K562 (cell line): Measurements from ENCODE around the gene PIK3C2G. TPM values are rescaled to one million over a fixed set of nuclear protein-coding genes. Genes with fewer than 3 reads are reported as not detected.

ENCODE experiments used
- ATAC-seq: fragments of 200-7000 bp; cut with Tn5 transposase; 3 replicates; pipeline ENCODE4 v1.9.1; 2020; ENCODE audit warnings: moderate library complexity
- BruUV-seq: library from RNA; stranded (reverse); fragments of 400-500 nt; replicated peaks from 2 replicates; lab custom pipeline; 2021; lab: Mats Ljungman, UMichigan
- CTCF ChIA-PET: fragments of 300-600 bp; formaldehyde crosslinking; extraction: SDS; loops from one replicate; lab custom pipeline; 2021; ENCODE audit warnings: low intra/inter-chr PET ratio; lab: Yijun Ruan, JAX
- POLR2A ChIA-PET: fragments of 300-600, 350-650 bp; sonication (Branson Sonifier 250); formaldehyde crosslinking; extraction: SDS; loops from one replicate; lab custom pipeline; 2021; ENCODE audit warnings: antibody characterized with exemption, inconsistent platforms; lab: Yijun Ruan, JAX
- DNase-seq, 4 experiments: peaks; one replicate each; pipeline versions ENCODE4 v3.0.0 to v3.0.0-alpha.2; 2011 to 2018; ENCODE audit warnings: low spot score in 3 of 4, mixed read lengths in 3 of 4; ENCODE audit errors: extremely low read depth in 1 of 4
- FAIRE-seq: peaks from 2 replicates; lab custom pipeline; 2011; peaks lifted over from hg19 to GRCh38; lab: Jason Lieb, UNC
- H2AFZ ChIP-seq: 2 replicates; pipeline ENCODE4 v1.6.0; 2011; ENCODE audit warnings: low read depth, low read length, control low read depth, inconsistent platforms
- H3K27ac ChIP-seq: fragments of 200-600 bp; 3 replicates; pipeline ENCODE4 v1.8.0; 2011; ENCODE audit warnings: low read depth, mild to moderate bottlenecking, control low read depth, inconsistent platforms, low read length, moderate library complexity, mixed read lengths; ENCODE audit errors: extremely low read depth
- H3K27me3 ChIP-seq, 2 experiments: fragments of 300-600 bp in 1 of 2; 2 replicates in 1 of 2; 3 replicates in 1 of 2; pipeline versions ENCODE4 v1.6.0 to v1.8.0; 2011; ENCODE audit warnings: inconsistent platforms in 2 of 2, low read length in 2 of 2, mild to moderate bottlenecking in 1 of 2, mixed read lengths in 1 of 2, moderate library complexity in 1 of 2; ENCODE audit not compliant: control insufficient read depth in 2 of 2, insufficient read depth in 2 of 2
- H3K36me3 ChIP-seq: fragments of 300-600 bp; 3 replicates; pipeline ENCODE4 v1.8.0; 2011; ENCODE audit warnings: mild to moderate bottlenecking, low read length, inconsistent platforms; ENCODE audit not compliant: control insufficient read depth, insufficient read depth
- H3K4me1 ChIP-seq, 2 experiments: fragments of 200-600 bp in 1 of 2; replicated peaks in 1 of 2; 2 replicates in 1 of 2; 3 replicates in 1 of 2; pipeline versions ENCODE4 v1.5.1 to v1.8.0; 2011; ENCODE audit warnings: inconsistent platforms in 2 of 2, low read length in 2 of 2, mild to moderate bottlenecking in 1 of 2, mixed read lengths in 1 of 2, moderate library complexity in 1 of 2; ENCODE audit not compliant: control insufficient read depth in 2 of 2, insufficient read depth in 2 of 2
- H3K4me2 ChIP-seq: 2 replicates; pipeline ENCODE4 v1.6.1; 2011; ENCODE audit warnings: low read length, control low read depth, inconsistent platforms, mixed read lengths; ENCODE audit not compliant: insufficient read depth
- H3K4me3 ChIP-seq: fragments of 200-600 bp; sonication (generic), shearing (Covaris generic); 2 replicates; pipeline ENCODE4 v1.5.1; 2016; ENCODE audit warnings: control low read depth, inconsistent platforms
- H3K79me2 ChIP-seq: fragments of 200-600 bp; 3 replicates; pipeline ENCODE4 v1.8.0; 2011; ENCODE audit warnings: low read length, inconsistent platforms; ENCODE audit not compliant: control insufficient read depth, insufficient read depth
- H3K9ac ChIP-seq, 2 experiments: 2 replicates each; pipeline versions ENCODE4 v1.6.0 to v1.6.1; 2011; ENCODE audit warnings: low read depth in 2 of 2, low read length in 2 of 2, control low read depth in 1 of 2, inconsistent platforms in 1 of 2, mild to moderate bottlenecking in 1 of 2, mixed read lengths in 1 of 2; ENCODE audit not compliant: insufficient read depth in 1 of 2
- H3K9me1 ChIP-seq: one replicate; pipeline ENCODE4 v1.6.0; 2011; ENCODE audit warnings: inconsistent platforms, mild to moderate bottlenecking, low read length, moderate library complexity; ENCODE audit not compliant: control insufficient read depth, insufficient read depth
- H3K9me3 ChIP-seq: replicated peaks from 2 replicates; pipeline ENCODE4 v1.5.1; 2011; ENCODE audit warnings: low read depth, low read length, inconsistent platforms; ENCODE audit not compliant: control insufficient read depth, insufficient read depth
- H4K20me1 ChIP-seq: replicated peaks from 2 replicates; pipeline ENCODE4 v1.6.1; 2011; ENCODE audit warnings: low read length, inconsistent platforms, mixed read lengths; ENCODE audit not compliant: control insufficient read depth, insufficient read depth
- CBFB ChIP-seq: sonication (generic); formaldehyde crosslinking; IDR thresholded peaks from 2 replicates; pipeline ENCODE4 v1.4.0; 2020; ENCODE audit warnings: mild to moderate bottlenecking, missing genetic modification reagents
- DLX4 ChIP-seq: fragments of 250-450 bp; sonication (Bioruptor Pico); IDR thresholded peaks from 2 replicates; pipeline ENCODE4 v1.6.1; 2021; ENCODE audit warnings: mild to moderate bottlenecking
- EP300 ChIP-seq: IDR thresholded peaks from 2 replicates; pipeline ENCODE4 v1.6.1; 2012; ENCODE audit warnings: low read length, improper control_type of control experiment
- ID3 ChIP-seq, 2 experiments: fragments of 250-450 bp in 1 of 2; fragments of 450-650 bp in 1 of 2; sonication (Bioruptor Pico) in 1 of 2; IDR thresholded peaks; 2 replicates each; pipeline versions ENCODE4 v1.6.1 to v1.8.0; 2016 to 2021; ENCODE audit warnings: mild to moderate bottlenecking in 2 of 2, moderate library complexity in 2 of 2, missing compliant biosample characterization in 1 of 2, missing genetic modification characterization in 1 of 2
- NCOA6 ChIP-seq: fragments of 450-650 bp; IDR thresholded peaks from 2 replicates; pipeline ENCODE4 v1.6.1; 2017; ENCODE audit warnings: mild to moderate bottlenecking
- NFATC3 ChIP-seq: fragments of 450-650 bp; IDR thresholded peaks from 2 replicates; pipeline ENCODE4 v1.6.1; 2017; ENCODE audit warnings: mild to moderate bottlenecking
- TGIF2 ChIP-seq: sonication (generic); formaldehyde crosslinking; IDR thresholded peaks from 2 replicates; pipeline ENCODE4 v1.8.1; 2022; ENCODE audit warnings: mild to moderate bottlenecking, missing genetic modification reagents, moderate library complexity
- ZNF280B ChIP-seq: fragments of 250-450 bp; sonication (Bioruptor Pico); IDR thresholded peaks from 2 replicates; pipeline ENCODE4 v1.5.1; 2021; ENCODE audit warnings: mild to moderate bottlenecking
- WGBS: fragments of 100-300 bp; shearing (Covaris generic); methylation state at CpG from one replicate; pipeline ENCODE4 v1.1.6; 2016; ENCODE audit warnings: low coverage, mixed read lengths; ENCODE audit not compliant: insufficient coverage; ENCODE audit errors: missing lambda C conversion rate; 5-methylcytosine and 5-hydroxymethylcytosine counted together
- in situ Hi-C: fragments of 300-500 bp; cut with MboI; formaldehyde crosslinking; loops from 4 replicates; pipeline ENCODE4 v1.15.0; 2018; ENCODE audit warnings: inconsistent platforms, mixed read lengths
- intact Hi-C: fragments of 100-400 bp; cut with micrococcal nuclease; formaldehyde crosslinking; loops from 2 replicates; pipeline ENCODE4 v1.14.2; 2022
- polyA plus RNA-seq, 8 experiments: library from polyadenylated mRNA; depleted of rRNA in 4 of 8; stranded (reverse) in 5 of 8; unstranded in 3 of 8; fragments of >200 nt; fragmentation: Nextera tagmentation in 2 of 8; fragmentation: Illumina TruSeq in 1 of 8; extraction: Ambion mirVana in 2 of 8; extraction: Trizol in 1 of 8; gene quantifications; 2 replicates each; pipeline versions ENCODE4 v1.2.1 to v1.2.3, GENCODE V29; 2011 to 2014; ENCODE audit warnings: inconsistent platforms in 1 of 8, missing spikeins in 1 of 8
- total RNA-seq, 7 experiments: library from RNA; depleted of rRNA in 6 of 7; stranded (reverse); fragments of >200 nt in 6 of 7; fragmentation: Illumina TruSeq in 2 of 7; extraction: Trizol in 2 of 7; gene quantifications; 2 replicates each; pipeline versions ENCODE4 v1.2.1 to v1.2.3, GENCODE V29; 2011 to 2021; ENCODE audit warnings: low replicate concordance in 1 of 7

The PIK3C2G gene
- total and polyA plus RNA-seq, 9 of the 15 experiments (the other 6 are each of a cell fraction or from before 2014, with no cell fraction given) = not detected

GRCh38 chr12:18479256-18479655 is 217.9 kb downstream of the PIK3C2G start:
- Histone ChIP-seq H3K4me2 (no peak overlapping the region), H3K4me3 (no peak overlapping the region), H3K36me3 (no peaks in the 10 kb centered on the region), H3K27ac (no peak overlapping the region), H4K20me1 (no peaks in the 10 kb centered on the region), H3K9me1 (no peaks in the 10 kb centered on the region), H3K4me1 (no peaks in the 10 kb centered on the region), H3K9ac (no peak overlapping the region), H3K9me3 (no peaks in the 10 kb centered on the region), H3K27me3 (no peaks in the 10 kb centered on the region), H3K79me2 (no peaks in the 10 kb centered on the region), H2AFZ (no peak overlapping the region)
- ATAC-seq = no peak
- in situ Hi-C loops (no loop called here), intact Hi-C loops (no loop called here)
- no peak for FAIRE-seq
- TF ChIP-seq EP300 = no peak
- no TSS peak for BruUV-seq
- ChIA-PET POLR2A (no interaction called here), CTCF (no interaction called here)
- WGBS = 3% methylated on average over 3 of the region's 3 CpGs
- no peak for DNase-seq

- Histone ChIP-seq H3K9me3 (no peaks in the 10 kb centered on the region), H3K4me1 (no peaks in the 10 kb centered on the region), H3K27ac (no peak overlapping the region), H3K36me3 (no peaks in the 10 kb centered on the region), H3K4me3 (no peak overlapping the region), H3K4me2 (no peak overlapping the region), H3K79me2 (no peaks in the 10 kb centered on the region), H3K27me3 (no peaks in the 10 kb centered on the region), H3K9me1 (no peaks in the 10 kb centered on the region), H3K9ac (no peak overlapping the region), H4K20me1 (no peaks in the 10 kb centered on the region), H2AFZ (no peak overlapping the region)
- POLR2A ChIA-PET = no interaction called here
- CTCF ChIA-PET = no interaction called here
- BruUV-seq = no TSS peak
- in situ Hi-C loops = no loop called here
- FAIRE-seq (no peak), DNase-seq (no peak), ATAC-seq (no peak)
- 0% methylated on average over 2 of the region's 2 CpGs for WGBS
- intact Hi-C loops = no loop called here
- TF ChIP-seq ID3 (CRISPR knock-in tag; IDR thresholded peaks at IDR 0.05) = no peak
- no peak for TF ChIP-seq ID3 (tag; IDR thresholded peaks at IDR 0.05)
- no peak for TF ChIP-seq NFATC3
- TF ChIP-seq NCOA6 = no peak
- TF ChIP-seq TGIF2 = no peak
- TF ChIP-seq ZNF280B (CRISPR knock-in tag) = no peak
- no peak for TF ChIP-seq DLX4 (CRISPR knock-in tag)
- TF ChIP-seq CBFB = no peak
These were observed 221.3 kb downstream of the PIK3C2G start for GRCh38 chr12:18482601-18483120.
